Parathyroid adenoma (tissue), 2 donors: ENCODE data around the gene PRR3.
A peak's percentile ranks its signal among the peaks of the same experiment; 100 is the strongest.

ENCODE experiments used
- H2AFZ ChIP-seq: fragments of 300-600 bp; sonication (generic); one replicate; pipeline ENCODE4 v1.7.0; 2017; ENCODE audit warnings: antibody characterized with exemption, mild to moderate bottlenecking
- H3K27ac ChIP-seq: fragments of 300-600 bp; sonication (generic); one replicate; pipeline ENCODE4 v1.7.0; 2017
- H3K27me3 ChIP-seq: fragments of 300-600 bp; sonication (generic); one replicate; pipeline ENCODE4 v1.7.0; 2017; ENCODE audit warnings: low read length; ENCODE audit not compliant: control insufficient read depth, insufficient read depth
- H3K36me3 ChIP-seq: fragments of 300-600 bp; sonication (generic); one replicate; pipeline ENCODE4 v1.7.0; 2017; ENCODE audit warnings: low read length; ENCODE audit not compliant: control insufficient read depth, insufficient read depth
- H3K4me1 ChIP-seq: fragments of 300-600 bp; sonication (generic); one replicate; pipeline ENCODE4 v1.7.0; 2017; ENCODE audit warnings: control low read depth
- H3K4me2 ChIP-seq: fragments of 300-600 bp; sonication (generic); one replicate; pipeline ENCODE4 v1.7.0; 2017; ENCODE audit warnings: low read length
- H3K4me3 ChIP-seq: fragments of 300-600 bp; sonication (generic); one replicate; pipeline ENCODE4 v1.7.0; 2017; ENCODE audit warnings: low read depth, low read length
- H3K79me2 ChIP-seq: fragments of 300-600 bp; sonication (generic); one replicate; pipeline ENCODE4 v1.7.0; 2017; ENCODE audit warnings: control low read depth
- H3K9ac ChIP-seq: fragments of 300-600 bp; sonication (generic); one replicate; pipeline ENCODE4 v1.7.0; 2017; ENCODE audit warnings: mild to moderate bottlenecking
- H3K9me3 ChIP-seq: fragments of 300-600 bp; sonication (generic); one replicate; pipeline ENCODE4 v1.7.0; 2017; ENCODE audit warnings: low read length; ENCODE audit not compliant: control insufficient read depth
- CTCF ChIP-seq: fragments of 300-600 bp; sonication (generic); IDR thresholded peaks from one replicate; pipeline ENCODE4 v1.7.0; 2017; ENCODE audit warnings: antibody characterized with exemption, mild to moderate bottlenecking
- donor health status: primary hyperparathyroidism.

PRR3 gene

GRCh38 chr6:30572148-30572547 lies 15.1 kb downstream of the PRR3 start:
- H3K36me3 ChIP-seq: no peaks in the 10 kb centered on the region
- H3K27me3 ChIP-seq: no peaks in the 10 kb centered on the region
- peaks cover 9% of the 10 kb centered on the region for H3K4me1 ChIP-seq
- no peak overlapping the region for H2AFZ ChIP-seq
- TF ChIP-seq CTCF: no peak
- peak overlapping the region; percentile 89 for H3K4me2 ChIP-seq
- H3K9me3 ChIP-seq: no peaks in the 10 kb centered on the region
- no peak overlapping the region for H3K27ac ChIP-seq
- peak overlapping the region; percentile 99 for H3K4me3 ChIP-seq
- H3K79me2 ChIP-seq: peaks cover 35% of the 10 kb centered on the region
- no peak overlapping the region for H3K9ac ChIP-seq

- H3K27ac ChIP-seq: no peak overlapping the region
- no peak for TF ChIP-seq CTCF
- H3K9me3 ChIP-seq: no peaks in the 10 kb centered on the region
- H3K79me2 ChIP-seq: peaks cover 35% of the 10 kb centered on the region
- no peak overlapping the region for H3K4me2 ChIP-seq
- H3K4me3 ChIP-seq: no peak overlapping the region
- peaks cover 9% of the 10 kb centered on the region for H3K4me1 ChIP-seq
- H3K36me3 ChIP-seq: no peaks in the 10 kb centered on the region
- no peaks in the 10 kb centered on the region for H3K27me3 ChIP-seq
- no peak overlapping the region for H3K9ac ChIP-seq
- H2AFZ ChIP-seq: no peak overlapping the region
Observed at GRCh38 chr6:30573113-30573512, 16.0 kb downstream of the PRR3 start.

- TF ChIP-seq CTCF: no peak
- Histone ChIP-seq H3K4me3 (no peak overlapping the region), H3K27ac (no peak overlapping the region), H3K4me1 (no peaks in the 10 kb centered on the region), H3K36me3 (no peaks in the 10 kb centered on the region), H3K79me2 (peaks cover 13% of the 10 kb centered on the region), H3K4me2 (no peak overlapping the region), H3K9ac (no peak overlapping the region), H3K27me3 (no peaks in the 10 kb centered on the region), H2AFZ (no peak overlapping the region), H3K9me3 (no peaks in the 10 kb centered on the region)
Observed at GRCh38 chr6:30578051-30578450, 21.0 kb downstream of the PRR3 start.

GRCh38 chr6:30583921-30584320 lies 26.8 kb downstream of the PRR3 start:
- Histone ChIP-seq H3K9me3 (no peaks in the 10 kb centered on the region), H3K79me2 (no peaks in the 10 kb centered on the region), H2AFZ (no peak overlapping the region), H3K9ac (no peak overlapping the region), H3K27ac (no peak overlapping the region), H3K36me3 (no peaks in the 10 kb centered on the region), H3K4me2 (no peak overlapping the region), H3K27me3 (no peaks in the 10 kb centered on the region), H3K4me1 (no peaks in the 10 kb centered on the region), H3K4me3 (no peak overlapping the region)
- no peak for TF ChIP-seq CTCF

- H3K27ac ChIP-seq: no peak overlapping the region
Observed at GRCh38 chr6:30589754-30590358, 32.8 kb downstream of the PRR3 start.

More at GRCh38 chr6:30589754-30590358, 32.8 kb downstream of the PRR3 start:
- H3K9ac ChIP-seq: no peak overlapping the region
- TF ChIP-seq CTCF: no peak
- no peak overlapping the region for H2AFZ ChIP-seq
- no peaks in the 10 kb centered on the region for H3K36me3 ChIP-seq
- no peaks in the 10 kb centered on the region for H3K4me1 ChIP-seq
- no peaks in the 10 kb centered on the region for H3K9me3 ChIP-seq
- no peak overlapping the region for H3K4me3 ChIP-seq
- no peaks in the 10 kb centered on the region for H3K79me2 ChIP-seq
- H3K4me2 ChIP-seq: no peak overlapping the region
- no peaks in the 10 kb centered on the region for H3K27me3 ChIP-seq
